Panc1 (cell line): ENCODE data around the gene TTC38.

Experiments
- POLR2AphosphoS5 ChIP-seq: IDR thresholded peaks from 2 replicates; pipeline ENCODE4 v1.6.1; 2012; ENCODE audit warnings: mild to moderate bottlenecking, low read depth, low read length, moderate library complexity
- SIN3A ChIP-seq: IDR thresholded peaks from 2 replicates; pipeline ENCODE4 v1.6.1; 2012; ENCODE audit warnings: low read depth, mild to moderate bottlenecking, low read length, moderate library complexity, borderline replicate concordance; ENCODE audit not compliant: insufficient read depth
- TCF7L2 ChIP-seq: IDR thresholded peaks from 2 replicates; pipeline ENCODE4 v1.6.1; 2011; ENCODE audit warnings: mild to moderate bottlenecking, low read depth, low read length, inconsistent platforms
- TF ChIP-seq, protein P1 (sequence below), 2 experiments: IDR thresholded peaks; 2 replicates each; pipeline ENCODE4 v1.6.1; 2011 to 2012; ENCODE audit warnings: low read depth in 2 of 2, control low read depth in 1 of 2, low read length in 1 of 2, mild to moderate bottlenecking in 1 of 2, moderate library complexity in 1 of 2; ENCODE audit not compliant: insufficient read depth in 1 of 2
- TF ChIP-seq, protein P2 (sequence below): fragments of 450-650 bp; IDR thresholded peaks from 2 replicates; pipeline ENCODE4 v1.5.1; 2017; ENCODE audit warnings: mild to moderate bottlenecking

GRCh38 chr22:46290843-46291785 is 23.3 kb downstream of the TTC38 start:
- TF ChIP-seq, protein P1, sequence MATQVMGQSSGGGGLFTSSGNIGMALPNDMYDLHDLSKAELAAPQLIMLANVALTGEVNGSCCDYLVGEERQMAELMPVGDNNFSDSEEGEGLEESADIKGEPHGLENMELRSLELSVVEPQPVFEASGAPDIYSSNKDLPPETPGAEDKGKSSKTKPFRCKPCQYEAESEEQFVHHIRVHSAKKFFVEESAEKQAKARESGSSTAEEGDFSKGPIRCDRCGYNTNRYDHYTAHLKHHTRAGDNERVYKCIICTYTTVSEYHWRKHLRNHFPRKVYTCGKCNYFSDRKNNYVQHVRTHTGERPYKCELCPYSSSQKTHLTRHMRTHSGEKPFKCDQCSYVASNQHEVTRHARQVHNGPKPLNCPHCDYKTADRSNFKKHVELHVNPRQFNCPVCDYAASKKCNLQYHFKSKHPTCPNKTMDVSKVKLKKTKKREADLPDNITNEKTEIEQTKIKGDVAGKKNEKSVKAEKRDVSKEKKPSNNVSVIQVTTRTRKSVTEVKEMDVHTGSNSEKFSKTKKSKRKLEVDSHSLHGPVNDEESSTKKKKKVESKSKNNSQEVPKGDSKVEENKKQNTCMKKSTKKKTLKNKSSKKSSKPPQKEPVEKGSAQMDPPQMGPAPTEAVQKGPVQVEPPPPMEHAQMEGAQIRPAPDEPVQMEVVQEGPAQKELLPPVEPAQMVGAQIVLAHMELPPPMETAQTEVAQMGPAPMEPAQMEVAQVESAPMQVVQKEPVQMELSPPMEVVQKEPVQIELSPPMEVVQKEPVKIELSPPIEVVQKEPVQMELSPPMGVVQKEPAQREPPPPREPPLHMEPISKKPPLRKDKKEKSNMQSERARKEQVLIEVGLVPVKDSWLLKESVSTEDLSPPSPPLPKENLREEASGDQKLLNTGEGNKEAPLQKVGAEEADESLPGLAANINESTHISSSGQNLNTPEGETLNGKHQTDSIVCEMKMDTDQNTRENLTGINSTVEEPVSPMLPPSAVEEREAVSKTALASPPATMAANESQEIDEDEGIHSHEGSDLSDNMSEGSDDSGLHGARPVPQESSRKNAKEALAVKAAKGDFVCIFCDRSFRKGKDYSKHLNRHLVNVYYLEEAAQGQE (IDR thresholded peaks at IDR 0.05; ENCODE audit: insufficient read depth in 1 of 2, low read depth in 2 of 2, low read length in 1 of 2): no peak
- TF ChIP-seq, protein P2, sequence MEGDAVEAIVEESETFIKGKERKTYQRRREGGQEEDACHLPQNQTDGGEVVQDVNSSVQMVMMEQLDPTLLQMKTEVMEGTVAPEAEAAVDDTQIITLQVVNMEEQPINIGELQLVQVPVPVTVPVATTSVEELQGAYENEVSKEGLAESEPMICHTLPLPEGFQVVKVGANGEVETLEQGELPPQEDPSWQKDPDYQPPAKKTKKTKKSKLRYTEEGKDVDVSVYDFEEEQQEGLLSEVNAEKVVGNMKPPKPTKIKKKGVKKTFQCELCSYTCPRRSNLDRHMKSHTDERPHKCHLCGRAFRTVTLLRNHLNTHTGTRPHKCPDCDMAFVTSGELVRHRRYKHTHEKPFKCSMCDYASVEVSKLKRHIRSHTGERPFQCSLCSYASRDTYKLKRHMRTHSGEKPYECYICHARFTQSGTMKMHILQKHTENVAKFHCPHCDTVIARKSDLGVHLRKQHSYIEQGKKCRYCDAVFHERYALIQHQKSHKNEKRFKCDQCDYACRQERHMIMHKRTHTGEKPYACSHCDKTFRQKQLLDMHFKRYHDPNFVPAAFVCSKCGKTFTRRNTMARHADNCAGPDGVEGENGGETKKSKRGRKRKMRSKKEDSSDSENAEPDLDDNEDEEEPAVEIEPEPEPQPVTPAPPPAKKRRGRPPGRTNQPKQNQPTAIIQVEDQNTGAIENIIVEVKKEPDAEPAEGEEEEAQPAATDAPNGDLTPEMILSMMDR: no peak
- TF ChIP-seq SIN3A (no peak), POLR2AphosphoS5 (no peak), TCF7L2 (no peak)
